Omental fat pad (tissue), 4 donors: ENCODE measurements around the gene ALDH16A1. TPM values are rescaled to one million over a fixed set of nuclear protein-coding genes. Genes with fewer than 3 reads are reported as not detected.

Source experiments
- ATAC-seq: fragments of 150-250 bp; one replicate; pipeline ENCODE4 v1.9.1; 2016; ENCODE audit warnings: mild to moderate bottlenecking, moderate library complexity; ENCODE audit not compliant: low FRiP score
- DNase-seq: peaks from one replicate; pipeline ENCODE4 v3.0.0-alpha.2; 2019; ENCODE audit warnings: low spot score
- total RNA-seq, 4 donors: library from RNA; depleted of rRNA; stranded (reverse); fragments of >200 nt; gene quantifications; one replicate each; pipeline ENCODE4 v1.1.0, GENCODE V29; 2016
- TF ChIP-seq, protein P1 (sequence below), 3 donors: fragments of 450-650 bp; IDR thresholded peaks; one replicate each; pipeline ENCODE4 v1.5.1; 2016 to 2017; ENCODE audit warnings: antibody characterized with exemption in 3 of 3, mild to moderate bottlenecking in 3 of 3, moderate library complexity in 2 of 3

The ALDH16A1 gene
- total RNA-seq, 4 donors from 2014 or later: 20.3 to 48.1 (median 34.6) TPM

- ATAC-seq: no peak
- TF ChIP-seq, protein P1, sequence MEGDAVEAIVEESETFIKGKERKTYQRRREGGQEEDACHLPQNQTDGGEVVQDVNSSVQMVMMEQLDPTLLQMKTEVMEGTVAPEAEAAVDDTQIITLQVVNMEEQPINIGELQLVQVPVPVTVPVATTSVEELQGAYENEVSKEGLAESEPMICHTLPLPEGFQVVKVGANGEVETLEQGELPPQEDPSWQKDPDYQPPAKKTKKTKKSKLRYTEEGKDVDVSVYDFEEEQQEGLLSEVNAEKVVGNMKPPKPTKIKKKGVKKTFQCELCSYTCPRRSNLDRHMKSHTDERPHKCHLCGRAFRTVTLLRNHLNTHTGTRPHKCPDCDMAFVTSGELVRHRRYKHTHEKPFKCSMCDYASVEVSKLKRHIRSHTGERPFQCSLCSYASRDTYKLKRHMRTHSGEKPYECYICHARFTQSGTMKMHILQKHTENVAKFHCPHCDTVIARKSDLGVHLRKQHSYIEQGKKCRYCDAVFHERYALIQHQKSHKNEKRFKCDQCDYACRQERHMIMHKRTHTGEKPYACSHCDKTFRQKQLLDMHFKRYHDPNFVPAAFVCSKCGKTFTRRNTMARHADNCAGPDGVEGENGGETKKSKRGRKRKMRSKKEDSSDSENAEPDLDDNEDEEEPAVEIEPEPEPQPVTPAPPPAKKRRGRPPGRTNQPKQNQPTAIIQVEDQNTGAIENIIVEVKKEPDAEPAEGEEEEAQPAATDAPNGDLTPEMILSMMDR (IDR thresholded peaks at IDR 0.05): no peak
- DNase-seq: no peak
Measured at GRCh38 chr19:49497789-49498103, 44.7 kb downstream of the ALDH16A1 start.

GRCh38 chr19:49498475-49498874 lies 45.5 kb downstream of the ALDH16A1 start:
- TF ChIP-seq, protein P1 (IDR thresholded peaks at IDR 0.05): no peak
- ATAC-seq (no peak), DNase-seq (no peak)

- TF ChIP-seq, protein P1 (IDR thresholded peaks at IDR 0.05): no peak
- ATAC-seq (no peak), DNase-seq (no peak)
Measured at GRCh38 chr19:49499030-49499670, 46.1 kb downstream of the ALDH16A1 start.

- DNase-seq: no peak
- TF ChIP-seq, protein P1 (IDR thresholded peaks at IDR 0.05): peak in 1 of 3 donors; percentile 2
- ATAC-seq: no peak
Measured at GRCh38 chr19:49502866-49503581, 50.0 kb downstream of the ALDH16A1 start.

DNA sequence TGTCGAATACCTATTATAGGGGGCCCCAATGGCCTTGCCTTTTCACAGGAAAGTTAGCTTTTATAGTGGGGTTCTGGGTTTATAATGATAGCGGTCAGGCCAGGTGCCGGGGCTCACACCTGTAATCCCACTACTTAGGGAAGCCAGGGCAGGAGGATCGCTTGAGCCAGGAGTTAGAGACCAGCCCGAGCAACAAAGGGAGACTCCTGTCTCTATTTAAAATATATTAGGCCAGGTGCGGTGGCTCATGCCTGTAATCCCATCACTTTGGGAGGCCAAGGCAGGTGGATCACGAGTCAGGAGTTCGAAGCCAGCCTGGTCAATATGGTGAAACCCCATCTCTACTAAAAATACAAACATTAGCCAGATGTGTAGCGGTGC lies 50.5 kb downstream of the ALDH16A1 start:
- no peak for ATAC-seq
- TF ChIP-seq, protein P1 (IDR thresholded peaks at IDR 0.05): no peak
- DNase-seq: no peak

DNA sequence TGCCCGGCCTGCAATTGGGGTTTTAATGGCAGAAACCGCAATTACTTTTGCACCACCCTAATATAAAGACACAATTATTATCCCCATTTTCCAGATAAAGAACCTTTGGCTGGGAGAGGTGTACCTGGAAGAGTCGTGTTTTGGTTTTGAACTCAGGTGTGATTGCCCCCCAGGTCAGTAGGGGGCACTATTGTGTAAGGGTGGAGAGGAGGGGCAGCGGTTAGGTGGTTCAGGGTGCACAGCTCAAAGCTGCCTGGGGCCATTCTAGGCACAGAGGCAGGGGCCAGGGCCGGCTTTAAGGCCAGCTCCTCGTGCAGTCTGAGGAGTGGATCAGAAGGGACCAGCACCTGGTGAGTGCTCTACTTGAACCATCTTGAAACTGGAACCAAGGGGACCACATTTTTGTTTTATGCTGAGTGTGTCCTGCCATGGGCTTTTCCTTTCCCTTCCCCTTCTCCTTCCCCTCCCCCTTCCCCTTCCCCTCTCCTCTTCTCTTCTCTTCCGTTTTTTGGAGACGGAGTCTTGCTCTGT lies 53.6 kb downstream of the ALDH16A1 start:
- DNase-seq: no peak
- TF ChIP-seq, protein P1 (IDR thresholded peaks at IDR 0.05): peak in 1 of 3 donors; percentile 4
- no peak for ATAC-seq
